Coronary artery (tissue), 2 donors: ENCODE results near the gene FAM114A1.
"Not testable (repeated sequence)": the region's sequence is repeated elsewhere in the genome, so short reads cannot be mapped to it uniquely, and the experiment has no call there.

Experiments
- DNase-seq: peaks from one replicate; pipeline ENCODE4 v3.0.0-alpha.2; 2017; ENCODE audit warnings: low spot score
- H3K27ac ChIP-seq, 2 donors: fragments of 200-600 bp; sonication (generic); one replicate each; pipeline ENCODE4 v1.5.1; 2016 to 2019
- H3K4me3 ChIP-seq: fragments of 200-600 bp; sonication (generic); 2 replicates; pipeline ENCODE4 v1.5.1; 2016; ENCODE audit warnings: mild to moderate bottlenecking, moderate library complexity
- TF ChIP-seq, protein P1 (sequence below): fragments of 200-600 bp; sonication (generic); IDR thresholded peaks from one replicate; pipeline ENCODE4 v1.5.1; 2019; ENCODE audit warnings: antibody characterized with exemption

The FAM114A1 gene

DNA sequence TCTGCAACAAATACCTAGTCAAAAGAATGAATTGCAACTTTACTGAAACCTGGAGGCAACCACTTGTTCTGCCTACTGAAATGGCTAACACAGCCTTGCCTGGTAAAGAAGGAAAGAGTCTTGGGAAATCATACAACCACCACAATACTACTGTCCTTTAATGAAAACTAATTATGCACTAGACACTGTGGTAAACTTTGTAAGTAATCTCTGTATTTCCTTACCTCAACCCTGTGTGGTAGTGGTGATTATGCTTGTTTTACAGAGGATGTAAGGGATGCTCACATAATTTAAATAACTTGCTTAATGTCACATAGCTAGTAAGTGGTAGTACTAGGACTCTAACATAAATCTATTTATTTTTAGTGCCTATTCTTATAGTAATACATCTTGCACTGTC lies 119.9 kb downstream of the FAM114A1 start:
- Histone ChIP-seq H3K27ac (no peak overlapping the region), H3K4me3 (no peak overlapping the region)
- DNase-seq: no peak
- TF ChIP-seq, protein P1, sequence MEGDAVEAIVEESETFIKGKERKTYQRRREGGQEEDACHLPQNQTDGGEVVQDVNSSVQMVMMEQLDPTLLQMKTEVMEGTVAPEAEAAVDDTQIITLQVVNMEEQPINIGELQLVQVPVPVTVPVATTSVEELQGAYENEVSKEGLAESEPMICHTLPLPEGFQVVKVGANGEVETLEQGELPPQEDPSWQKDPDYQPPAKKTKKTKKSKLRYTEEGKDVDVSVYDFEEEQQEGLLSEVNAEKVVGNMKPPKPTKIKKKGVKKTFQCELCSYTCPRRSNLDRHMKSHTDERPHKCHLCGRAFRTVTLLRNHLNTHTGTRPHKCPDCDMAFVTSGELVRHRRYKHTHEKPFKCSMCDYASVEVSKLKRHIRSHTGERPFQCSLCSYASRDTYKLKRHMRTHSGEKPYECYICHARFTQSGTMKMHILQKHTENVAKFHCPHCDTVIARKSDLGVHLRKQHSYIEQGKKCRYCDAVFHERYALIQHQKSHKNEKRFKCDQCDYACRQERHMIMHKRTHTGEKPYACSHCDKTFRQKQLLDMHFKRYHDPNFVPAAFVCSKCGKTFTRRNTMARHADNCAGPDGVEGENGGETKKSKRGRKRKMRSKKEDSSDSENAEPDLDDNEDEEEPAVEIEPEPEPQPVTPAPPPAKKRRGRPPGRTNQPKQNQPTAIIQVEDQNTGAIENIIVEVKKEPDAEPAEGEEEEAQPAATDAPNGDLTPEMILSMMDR: no peak

DNA sequence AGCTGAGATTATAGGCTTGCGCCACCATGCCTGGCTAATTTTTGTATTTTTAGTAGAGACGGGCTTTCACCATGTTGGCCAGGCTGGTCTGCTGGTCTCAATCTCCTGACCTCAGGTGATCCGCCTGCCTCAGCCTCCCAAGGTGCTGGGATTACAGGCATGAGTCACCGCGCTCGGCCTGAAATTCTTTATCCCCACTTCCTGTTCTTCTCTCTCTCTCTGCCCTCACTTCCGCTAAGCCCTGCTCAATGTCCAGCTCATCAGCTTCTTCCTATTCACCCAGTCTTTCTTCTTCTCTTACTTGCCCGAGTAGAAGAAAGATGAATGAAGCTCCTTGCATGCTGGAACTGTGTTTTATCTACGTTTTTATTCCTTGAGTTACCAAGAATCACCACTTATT lies 120.7 kb downstream of the FAM114A1 start:
- DNase-seq, H3K27ac ChIP-seq, H3K4me3 ChIP-seq: not testable (repeated sequence)

DNA sequence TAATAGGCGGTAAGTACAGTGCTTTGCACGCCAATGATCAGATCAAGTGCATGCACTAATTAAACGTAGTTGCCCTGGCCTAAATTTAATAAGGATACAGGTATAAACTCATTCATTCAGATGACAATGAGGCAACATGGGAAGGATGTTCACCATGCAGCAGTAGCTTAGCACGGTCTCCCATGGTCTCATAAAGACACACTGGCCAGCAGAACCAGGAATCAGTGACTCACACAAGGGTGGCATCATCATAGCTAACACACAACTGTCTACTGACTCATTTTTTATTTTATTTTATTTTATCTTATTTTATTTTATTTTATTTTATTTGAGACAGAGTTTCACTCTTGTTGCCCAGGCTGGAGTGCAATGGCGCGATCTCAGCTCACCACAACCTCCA lies 121.9 kb downstream of the FAM114A1 start:
- TF ChIP-seq, protein P1: no peak
- Histone ChIP-seq H3K4me3 (no peak overlapping the region), H3K27ac (no peak overlapping the region)
- DNase-seq: no peak

DNA sequence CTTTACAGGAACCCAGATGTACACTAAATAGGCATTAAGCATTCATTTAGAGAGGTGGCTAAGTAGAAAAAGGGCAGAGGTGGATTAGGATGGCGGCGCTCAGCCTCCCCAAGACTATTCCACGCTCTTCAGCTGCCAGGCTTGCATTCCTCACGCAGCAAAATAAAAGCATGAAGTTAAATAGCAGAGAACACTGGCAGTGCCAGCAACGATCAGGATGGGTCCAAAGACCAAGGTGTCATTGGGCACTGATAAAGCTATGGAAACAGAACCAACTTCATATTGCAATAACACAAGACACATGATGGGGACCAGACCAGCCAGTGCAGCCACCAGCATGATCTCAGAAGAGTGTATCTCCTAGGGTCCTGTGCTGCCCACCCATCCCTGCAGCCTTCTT lies 122.6 kb downstream of the FAM114A1 start:
- H3K4me3 ChIP-seq: no peak overlapping the region

DNA sequence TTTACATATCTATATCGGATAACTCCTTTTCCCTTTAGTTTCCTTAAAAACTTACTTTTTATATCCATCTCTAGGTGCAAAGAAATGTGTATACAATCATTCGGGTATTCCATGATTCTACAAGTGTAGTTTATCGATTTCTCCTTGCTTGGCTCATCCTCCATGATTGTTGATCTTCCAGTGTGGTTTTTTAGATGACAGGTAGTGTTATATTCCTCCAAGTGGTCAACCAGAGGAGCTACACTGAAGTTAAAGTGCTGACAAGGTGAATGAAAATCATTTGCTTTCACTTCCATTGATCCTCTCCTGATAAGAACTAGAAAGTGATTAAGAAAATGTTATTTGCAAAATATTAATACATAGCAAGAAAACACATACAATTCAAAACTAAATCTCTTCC lies 126.1 kb downstream of the FAM114A1 start:
- TF ChIP-seq, protein P1: no peak
- DNase-seq: no peak

More for the DNA sequence above, 122.6 kb downstream of the FAM114A1 start:
- DNase-seq: no peak
- TF ChIP-seq, protein P1: no peak
- no peak overlapping the region for H3K27ac ChIP-seq

DNA sequence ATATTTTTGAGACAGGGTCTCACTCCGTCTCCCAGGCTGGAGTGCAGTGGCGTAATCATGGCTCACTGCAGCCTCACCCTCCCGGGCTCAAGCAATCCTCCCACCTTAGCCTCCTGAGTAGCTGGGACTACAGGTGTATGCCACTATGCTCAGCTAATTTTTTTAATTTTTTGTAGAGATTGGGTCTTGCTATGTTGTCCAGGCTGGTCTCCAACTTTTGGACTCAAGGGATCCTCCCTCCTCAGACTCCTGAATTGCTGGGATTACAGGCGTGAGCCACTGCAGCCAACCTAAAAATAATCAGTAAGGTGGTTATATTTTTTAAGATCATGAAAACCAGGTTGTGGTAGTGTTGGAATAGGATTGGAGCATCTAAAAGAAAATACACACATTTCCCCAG lies 126.5 kb downstream of the FAM114A1 start:
- DNase-seq: no peak
- TF ChIP-seq, protein P1: no peak
- Histone ChIP-seq H3K4me3 (no peak overlapping the region), H3K27ac (no peak overlapping the region)

More for the DNA sequence above, 126.1 kb downstream of the FAM114A1 start:
- H3K27ac ChIP-seq: no peak overlapping the region
- H3K4me3 ChIP-seq: no peak overlapping the region
